K562 (cell line): Measurements from ENCODE around the gene ZNF26. TPM values are rescaled to one million over a fixed set of nuclear protein-coding genes. Genes with fewer than 3 reads are reported as not detected.

Experiments used
- ATF7 ChIP-seq: fragments of 450-650 bp; IDR thresholded peaks from 2 replicates; pipeline ENCODE4 v1.7.1; 2014; ENCODE audit warnings: mild to moderate bottlenecking, moderate library complexity
- CCAR2 ChIP-seq: fragments of 200-400 bp; formaldehyde crosslinking; IDR thresholded peaks from 2 replicates; pipeline ENCODE4 v1.6.1; 2017; ENCODE audit warnings: mild to moderate bottlenecking, low read depth, low read length
- DNMT1 ChIP-seq: fragments of 450-650 bp; IDR thresholded peaks from 2 replicates; pipeline ENCODE4 v1.6.1; 2016; ENCODE audit warnings: antibody characterized with exemption, mild to moderate bottlenecking
- ELF1 ChIP-seq: fragments of 200-800 bp; sonication (Bioruptor generic); IDR thresholded peaks from 2 replicates; pipeline ENCODE4 v1.6.1; 2016; ENCODE audit warnings: missing genetic modification characterization, missing compliant biosample characterization
- ELF2 ChIP-seq: fragments of 250-450 bp; sonication (Bioruptor Pico); IDR thresholded peaks from 2 replicates; pipeline ENCODE4 v1.5.0; 2021; ENCODE audit warnings: mild to moderate bottlenecking
- ETV6 ChIP-seq, 3 experiments: fragments of 150-350 bp in 1 of 3; sonication (generic) in 1 of 3; formaldehyde crosslinking in 1 of 3; IDR thresholded peaks; 2 replicates each; pipeline versions ENCODE4 v1.6.1 to v1.8.0; 2014 to 2022; ENCODE audit warnings: borderline replicate concordance in 2 of 3, low read depth in 2 of 3, antibody characterized with exemption in 1 of 3, low read length in 1 of 3, mild to moderate bottlenecking in 1 of 3, missing genetic modification reagents in 1 of 3
- HNRNPLL ChIP-seq: fragments of 200-400 bp; formaldehyde crosslinking; IDR thresholded peaks from 2 replicates; pipeline ENCODE4 v1.6.1; 2017; ENCODE audit warnings: low read length, low read depth, mild to moderate bottlenecking; ENCODE audit not compliant: poor library complexity, severe bottlenecking
- KDM1A ChIP-seq, 2 experiments: fragments of 450-650 bp; IDR thresholded peaks; 2 replicates each; pipeline ENCODE4 v1.6.1; 2016; ENCODE audit warnings: mild to moderate bottlenecking in 2 of 2
- KLF10 ChIP-seq: fragments of 250-450 bp; sonication (Bioruptor Pico); IDR thresholded peaks from 2 replicates; pipeline ENCODE4 v1.6.1; 2021; ENCODE audit warnings: matching md5 sums
- MED1 ChIP-seq: sonication (generic); formaldehyde crosslinking; IDR thresholded peaks from 2 replicates; pipeline ENCODE4 v1.8.1; 2023; ENCODE audit warnings: missing genetic modification reagents, borderline replicate concordance
- NONO ChIP-seq, 2 experiments: fragments of 200-400 bp in 1 of 2; fragments of 450-650 bp in 1 of 2; formaldehyde crosslinking in 1 of 2; IDR thresholded peaks; 2 replicates each; pipeline ENCODE4 v1.6.1; 2017; ENCODE audit warnings: low read depth in 2 of 2, mild to moderate bottlenecking in 2 of 2, moderate library complexity in 2 of 2, low read length in 1 of 2
- YBX1 ChIP-seq: fragments of 450-650 bp; IDR thresholded peaks from 2 replicates; pipeline ENCODE4 v1.7.1; 2016; ENCODE audit warnings: mild to moderate bottlenecking
- polyA plus RNA-seq, 8 experiments: library from polyadenylated mRNA; depleted of rRNA in 4 of 8; stranded (reverse) in 5 of 8; unstranded in 3 of 8; fragments of >200 nt; fragmentation: Nextera tagmentation in 2 of 8; fragmentation: Illumina TruSeq in 1 of 8; extraction: Ambion mirVana in 2 of 8; extraction: Trizol in 1 of 8; gene quantifications; 2 replicates each; pipeline versions ENCODE4 v1.2.1 to v1.2.3, GENCODE V29; 2011 to 2014; ENCODE audit warnings: inconsistent platforms in 1 of 8, missing spikeins in 1 of 8
- total RNA-seq, 7 experiments: library from RNA; depleted of rRNA in 6 of 7; stranded (reverse); fragments of >200 nt in 6 of 7; fragmentation: Illumina TruSeq in 2 of 7; extraction: Trizol in 2 of 7; gene quantifications; 2 replicates each; pipeline versions ENCODE4 v1.2.1 to v1.2.3, GENCODE V29; 2011 to 2021; ENCODE audit warnings: low replicate concordance in 1 of 7
- TF ChIP-seq, protein P1 (sequence below): sonication (generic); IDR thresholded peaks from 2 replicates; pipeline ENCODE4 v1.6.1; 2016
- TF ChIP-seq, protein P2 (sequence below), 2 experiments: fragments of 450-650 bp; formaldehyde crosslinking in 1 of 2; IDR thresholded peaks; 2 replicates each; pipeline versions ENCODE4 v1.4.0 to v1.6.1; 2014 to 2020; ENCODE audit warnings: mild to moderate bottlenecking in 2 of 2, borderline replicate concordance in 1 of 2, low read depth in 1 of 2
- TF ChIP-seq, protein P3 (sequence below): sonication (generic); formaldehyde crosslinking; IDR thresholded peaks from 2 replicates; pipeline ENCODE4 v1.8.1; 2023; ENCODE audit warnings: mild to moderate bottlenecking, missing genetic modification reagents

Gene ZNF26
- total and polyA plus RNA-seq, 9 of the 15 experiments (the other 6 are each of a cell fraction or from before 2014, with no cell fraction given), result 1.2 to 14.1 (median 8.0) TPM

DNA sequence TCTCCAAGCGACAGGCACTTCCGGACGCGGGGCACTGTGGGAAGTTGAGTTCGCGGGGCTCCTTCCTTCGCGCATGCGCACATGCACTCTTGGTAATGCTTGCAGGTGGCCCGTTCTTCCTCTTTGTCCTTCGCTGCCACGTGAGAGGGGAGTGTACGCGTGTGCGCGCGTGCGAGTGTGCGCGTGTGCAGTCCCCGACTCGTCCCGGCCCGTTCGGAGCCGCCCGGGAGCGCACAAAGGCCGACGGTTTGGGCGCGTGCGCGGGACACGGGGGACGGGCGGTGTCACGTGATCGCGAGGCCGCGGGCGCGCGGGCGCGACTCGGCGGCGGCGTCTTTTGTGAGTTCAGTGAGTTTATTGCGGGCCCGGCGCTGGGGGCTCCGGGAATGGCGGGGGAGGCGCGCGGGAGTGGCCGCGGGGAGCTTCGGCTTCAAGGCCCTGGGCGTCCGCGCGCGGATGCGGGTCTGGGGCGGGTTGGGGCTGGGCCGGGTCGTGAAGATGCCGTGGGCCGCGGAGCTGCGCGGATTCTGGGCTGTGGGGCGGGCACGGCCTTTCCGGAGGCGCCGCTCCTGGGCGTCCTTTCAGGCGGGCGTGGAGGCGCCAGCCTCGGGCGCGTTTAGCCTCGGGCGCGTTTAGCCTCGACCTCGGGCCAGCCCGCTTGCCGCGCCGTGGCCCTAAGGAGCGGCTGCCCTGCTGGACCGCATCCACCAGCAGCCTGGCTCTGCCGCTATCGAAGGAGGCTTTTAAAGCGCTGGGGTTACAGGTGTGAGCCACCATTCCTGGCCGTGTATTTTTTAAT is 51.2 kb downstream of the ZNF26 start, which contains the start of gene ZNF84 (continued):
- TF ChIP-seq, protein P1, sequence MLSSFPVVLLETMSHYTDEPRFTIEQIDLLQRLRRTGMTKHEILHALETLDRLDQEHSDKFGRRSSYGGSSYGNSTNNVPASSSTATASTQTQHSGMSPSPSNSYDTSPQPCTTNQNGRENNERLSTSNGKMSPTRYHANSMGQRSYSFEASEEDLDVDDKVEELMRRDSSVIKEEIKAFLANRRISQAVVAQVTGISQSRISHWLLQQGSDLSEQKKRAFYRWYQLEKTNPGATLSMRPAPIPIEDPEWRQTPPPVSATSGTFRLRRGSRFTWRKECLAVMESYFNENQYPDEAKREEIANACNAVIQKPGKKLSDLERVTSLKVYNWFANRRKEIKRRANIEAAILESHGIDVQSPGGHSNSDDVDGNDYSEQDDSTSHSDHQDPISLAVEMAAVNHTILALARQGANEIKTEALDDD, result no peak
- TF ChIP-seq ETV6 (IDR thresholded peaks at IDR 0.05; ENCODE audit: borderline replicate concordance in 1 of 2, low read depth in 2 of 2, low read length in 1 of 2) (no peak), ETV6 (CRISPR knock-in tag; IDR thresholded peaks at IDR 0.05; ENCODE audit: borderline replicate concordance) (peak; percentile 79; the same call in 1 of the 2 replicates), NONO (IDR thresholded peaks at IDR 0.05; ENCODE audit: low read depth in 2 of 2, low read length in 1 of 2) (peak in 1 of 2 experiments; percentile 89; a peak in 2 of 4 replicates), ELF2 (0 out of 2 replicates have a peak, but pooled peaks have one; percentile 17), KLF10 (CRISPR knock-in tag) (no peak), YBX1 (no peak), ATF7 (peak; percentile 72), DNMT1 (no peak), CCAR2 (no peak), MED1 (no peak), ELF1 (tag) (peak; percentile 84), KDM1A (IDR thresholded peaks at IDR 0.05) (peak in 1 of 2 experiments; percentile 74; a peak in 2 of 4 replicates), HNRNPLL (peak; percentile 82)
- TF ChIP-seq, protein P2, sequence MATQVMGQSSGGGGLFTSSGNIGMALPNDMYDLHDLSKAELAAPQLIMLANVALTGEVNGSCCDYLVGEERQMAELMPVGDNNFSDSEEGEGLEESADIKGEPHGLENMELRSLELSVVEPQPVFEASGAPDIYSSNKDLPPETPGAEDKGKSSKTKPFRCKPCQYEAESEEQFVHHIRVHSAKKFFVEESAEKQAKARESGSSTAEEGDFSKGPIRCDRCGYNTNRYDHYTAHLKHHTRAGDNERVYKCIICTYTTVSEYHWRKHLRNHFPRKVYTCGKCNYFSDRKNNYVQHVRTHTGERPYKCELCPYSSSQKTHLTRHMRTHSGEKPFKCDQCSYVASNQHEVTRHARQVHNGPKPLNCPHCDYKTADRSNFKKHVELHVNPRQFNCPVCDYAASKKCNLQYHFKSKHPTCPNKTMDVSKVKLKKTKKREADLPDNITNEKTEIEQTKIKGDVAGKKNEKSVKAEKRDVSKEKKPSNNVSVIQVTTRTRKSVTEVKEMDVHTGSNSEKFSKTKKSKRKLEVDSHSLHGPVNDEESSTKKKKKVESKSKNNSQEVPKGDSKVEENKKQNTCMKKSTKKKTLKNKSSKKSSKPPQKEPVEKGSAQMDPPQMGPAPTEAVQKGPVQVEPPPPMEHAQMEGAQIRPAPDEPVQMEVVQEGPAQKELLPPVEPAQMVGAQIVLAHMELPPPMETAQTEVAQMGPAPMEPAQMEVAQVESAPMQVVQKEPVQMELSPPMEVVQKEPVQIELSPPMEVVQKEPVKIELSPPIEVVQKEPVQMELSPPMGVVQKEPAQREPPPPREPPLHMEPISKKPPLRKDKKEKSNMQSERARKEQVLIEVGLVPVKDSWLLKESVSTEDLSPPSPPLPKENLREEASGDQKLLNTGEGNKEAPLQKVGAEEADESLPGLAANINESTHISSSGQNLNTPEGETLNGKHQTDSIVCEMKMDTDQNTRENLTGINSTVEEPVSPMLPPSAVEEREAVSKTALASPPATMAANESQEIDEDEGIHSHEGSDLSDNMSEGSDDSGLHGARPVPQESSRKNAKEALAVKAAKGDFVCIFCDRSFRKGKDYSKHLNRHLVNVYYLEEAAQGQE (IDR thresholded peaks at IDR 0.05; ENCODE audit: borderline replicate concordance), result peak; percentile 82
- TF ChIP-seq, protein P2 (CRISPR knock-in tag; IDR thresholded peaks at IDR 0.05; ENCODE audit: low read depth), result peak; percentile 68; the same call in 1 of the 2 replicates
- TF ChIP-seq, protein P3, sequence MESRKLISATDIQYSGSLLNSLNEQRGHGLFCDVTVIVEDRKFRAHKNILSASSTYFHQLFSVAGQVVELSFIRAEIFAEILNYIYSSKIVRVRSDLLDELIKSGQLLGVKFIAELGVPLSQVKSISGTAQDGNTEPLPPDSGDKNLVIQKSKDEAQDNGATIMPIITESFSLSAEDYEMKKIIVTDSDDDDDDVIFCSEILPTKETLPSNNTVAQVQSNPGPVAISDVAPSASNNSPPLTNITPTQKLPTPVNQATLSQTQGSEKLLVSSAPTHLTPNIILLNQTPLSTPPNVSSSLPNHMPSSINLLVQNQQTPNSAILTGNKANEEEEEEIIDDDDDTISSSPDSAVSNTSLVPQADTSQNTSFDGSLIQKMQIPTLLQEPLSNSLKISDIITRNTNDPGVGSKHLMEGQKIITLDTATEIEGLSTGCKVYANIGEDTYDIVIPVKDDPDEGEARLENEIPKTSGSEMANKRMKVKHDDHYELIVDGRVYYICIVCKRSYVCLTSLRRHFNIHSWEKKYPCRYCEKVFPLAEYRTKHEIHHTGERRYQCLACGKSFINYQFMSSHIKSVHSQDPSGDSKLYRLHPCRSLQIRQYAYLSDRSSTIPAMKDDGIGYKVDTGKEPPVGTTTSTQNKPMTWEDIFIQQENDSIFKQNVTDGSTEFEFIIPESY, result peak; percentile 71
